H1 (cell line): ENCODE data around the gene DCTN2.

Source experiments
- CTCF ChIP-seq, 3 experiments: IDR thresholded peaks; 1 replicate in 2 of 3; 2 replicates in 1 of 3; pipeline versions ENCODE4 v1.5.1 to v1.6.1; 2011; ENCODE audit warnings: low read length in 3 of 3, mild to moderate bottlenecking in 3 of 3, inconsistent platforms in 2 of 3, low read depth in 1 of 3, moderate library complexity in 1 of 3; ENCODE audit not compliant: insufficient read depth in 1 of 3; ENCODE audit errors: control extremely low read depth in 1 of 3
- MAX ChIP-seq: IDR thresholded peaks from 2 replicates; pipeline ENCODE4 v1.6.1; 2012; ENCODE audit warnings: inconsistent platforms
- POLR2A ChIP-seq, 2 experiments: IDR thresholded peaks; 1 replicate in 1 of 2; 2 replicates in 1 of 2; pipeline ENCODE4 v1.6.1; 2011; ENCODE audit warnings: low read depth in 2 of 2, low read length in 2 of 2, mild to moderate bottlenecking in 2 of 2; ENCODE audit errors: control extremely low read depth in 1 of 2
- POLR2AphosphoS5 ChIP-seq: IDR thresholded peaks from 2 replicates; pipeline ENCODE4 v1.6.1; 2011; ENCODE audit warnings: low read depth, low read length
- RAD21 ChIP-seq, 2 experiments: IDR thresholded peaks in 1 of 2; conservative IDR thresholded peaks in 1 of 2; 2 replicates each; pipeline ENCODE4 v1.6.1; 2011; ENCODE audit warnings: low read depth in 2 of 2, low read length in 2 of 2, improper control_type of control experiment in 1 of 2, inconsistent platforms in 1 of 2, mild to moderate bottlenecking in 1 of 2, moderate library complexity in 1 of 2
- SAP30 ChIP-seq: fragments of 300-600 bp; sonication (generic); IDR thresholded peaks from 2 replicates; pipeline ENCODE4 v1.7.1; 2012; ENCODE audit warnings: low read length, moderate library complexity, mild to moderate bottlenecking, inconsistent platforms; ENCODE audit not compliant: insufficient read depth, insufficient replicate concordance
- SIN3A ChIP-seq, 2 experiments: IDR thresholded peaks in 1 of 2; conservative IDR thresholded peaks in 1 of 2; 2 replicates each; pipeline ENCODE4 v1.6.1; 2011 to 2012; ENCODE audit warnings: low read length in 2 of 2, improper control_type of control experiment in 1 of 2, low read depth in 1 of 2, mild to moderate bottlenecking in 1 of 2

GRCh38 chr12:57536597-57536942, 10.4 kb downstream of the DCTN2 start:
- TF ChIP-seq SIN3A (conservative IDR thresholded peaks at IDR 0.05 in 1 of 2, IDR thresholded peaks at IDR 0.05 in 1 of 2; ENCODE audit: low read depth in 1 of 2, low read length in 2 of 2): no peak
- no peak for TF ChIP-seq POLR2AphosphoS5
- TF ChIP-seq RAD21 (IDR thresholded peaks at IDR 0.05 in 1 of 2, conservative IDR thresholded peaks at IDR 0.05 in 1 of 2; ENCODE audit: low read depth in 2 of 2, low read length in 2 of 2): no peak
- no peak for TF ChIP-seq MAX
- TF ChIP-seq SAP30: no peak
- TF ChIP-seq POLR2A (IDR thresholded peaks at IDR 0.05; ENCODE audit: control extremely low read depth in 1 of 2, low read depth in 2 of 2, low read length in 2 of 2): no peak
- TF ChIP-seq CTCF (IDR thresholded peaks at IDR 0.05; ENCODE audit: control extremely low read depth in 1 of 3, insufficient read depth in 1 of 3, low read depth in 1 of 3, low read length in 3 of 3): no peak
